T47D (cell line): ENCODE data around the gene HSPG2.

ENCODE experiments used
- DNase-seq, 2 experiments: peaks; one replicate each; pipeline versions ENCODE4 v3.0.0 to v3.0.0-alpha.2; 2011 to 2012; ENCODE audit warnings: low read depth in 1 of 2, low spot score in 1 of 2
- JUND ChIP-seq: IDR thresholded peaks from 2 replicates; pipeline ENCODE4 v1.6.1; 2012; ENCODE audit warnings: low read depth
- in situ Hi-C: cut with HindIII; loops from 2 replicates; pipeline ENCODE4 v1.10.0; 2016; ENCODE audit warnings: low sequenced_read_pairs, low pct_unique_long_range_greater_than_20kb

Gene HSPG2

DNA sequence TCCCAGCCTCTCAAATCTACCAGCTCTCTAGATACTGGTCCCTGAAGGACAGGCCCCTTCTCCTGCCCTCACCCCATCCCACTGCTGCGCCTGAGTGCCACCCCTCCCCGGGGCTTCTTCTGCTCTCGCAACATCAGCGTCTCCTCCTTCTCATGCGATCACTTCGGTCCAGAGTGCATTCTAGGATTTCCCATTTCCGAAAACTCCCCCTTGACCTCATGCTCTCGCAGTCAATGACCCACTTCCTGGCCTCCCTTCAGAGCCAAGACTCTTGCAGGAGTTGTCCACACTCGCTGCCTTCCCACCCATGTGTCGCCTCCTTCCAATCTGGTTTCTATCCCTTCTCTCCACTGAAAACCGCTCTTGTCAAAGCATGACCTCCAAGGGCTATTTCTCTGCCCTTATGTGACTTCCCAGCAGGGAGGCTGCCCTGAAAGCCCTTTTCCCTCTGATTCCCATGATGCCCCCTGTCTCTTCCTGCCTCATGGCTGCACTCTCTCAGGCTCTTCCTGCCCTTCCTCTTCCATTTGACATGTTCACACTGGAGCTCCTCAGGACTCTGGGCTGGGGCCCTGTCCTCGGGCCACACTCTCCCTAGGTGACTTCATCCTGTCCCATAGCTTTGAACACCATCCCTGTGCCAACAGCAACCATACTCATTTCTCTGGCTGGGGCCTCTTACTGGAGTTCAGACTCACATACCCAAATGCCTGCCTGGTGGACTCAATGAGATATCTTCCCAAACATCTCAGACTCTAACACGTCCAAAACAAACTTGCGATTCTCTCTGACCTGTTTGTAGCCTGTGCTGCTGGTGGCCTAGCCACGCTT is 79.1 kb downstream of the HSPG2 start:
- DNase-seq, result no peak
- in situ Hi-C loops, result no loop called here
- TF ChIP-seq JUND, result no peak

DNA sequence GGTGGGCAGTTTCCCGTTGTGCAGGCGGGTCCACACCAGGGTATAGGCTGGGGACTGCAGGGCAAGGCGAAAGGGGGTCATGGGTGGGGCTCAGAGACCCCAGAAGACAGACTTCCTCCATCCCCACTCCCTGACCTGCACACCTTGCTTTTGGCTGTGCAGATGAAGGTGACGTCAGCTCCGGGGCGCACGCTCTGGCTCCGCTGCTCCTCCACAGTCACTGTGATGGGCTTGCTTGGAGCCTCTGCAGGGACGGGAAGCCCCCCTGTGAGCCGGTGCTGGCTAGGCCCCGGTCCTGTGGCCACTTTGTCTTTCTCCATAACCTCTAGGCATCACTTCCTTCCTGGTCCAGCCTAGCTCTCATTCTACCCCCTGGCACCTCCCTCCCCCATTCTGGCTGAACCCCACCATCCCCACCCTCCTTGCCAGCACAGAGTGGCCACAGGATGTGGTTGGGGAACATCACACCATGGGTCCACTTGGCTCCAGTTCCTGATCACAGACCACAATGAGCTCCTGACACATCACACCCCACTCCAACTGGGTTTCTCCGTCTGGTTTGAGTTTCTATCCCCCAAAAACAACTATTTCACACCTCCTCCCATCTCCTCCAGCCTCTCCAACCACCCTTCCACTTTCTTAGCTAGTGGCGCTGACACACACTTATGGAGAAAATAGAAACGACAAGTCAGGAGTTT is 79.8 kb downstream of the HSPG2 start:
- DNase-seq, result no peak
- no peak for TF ChIP-seq JUND
- in situ Hi-C loops, result no loop called here

DNA sequence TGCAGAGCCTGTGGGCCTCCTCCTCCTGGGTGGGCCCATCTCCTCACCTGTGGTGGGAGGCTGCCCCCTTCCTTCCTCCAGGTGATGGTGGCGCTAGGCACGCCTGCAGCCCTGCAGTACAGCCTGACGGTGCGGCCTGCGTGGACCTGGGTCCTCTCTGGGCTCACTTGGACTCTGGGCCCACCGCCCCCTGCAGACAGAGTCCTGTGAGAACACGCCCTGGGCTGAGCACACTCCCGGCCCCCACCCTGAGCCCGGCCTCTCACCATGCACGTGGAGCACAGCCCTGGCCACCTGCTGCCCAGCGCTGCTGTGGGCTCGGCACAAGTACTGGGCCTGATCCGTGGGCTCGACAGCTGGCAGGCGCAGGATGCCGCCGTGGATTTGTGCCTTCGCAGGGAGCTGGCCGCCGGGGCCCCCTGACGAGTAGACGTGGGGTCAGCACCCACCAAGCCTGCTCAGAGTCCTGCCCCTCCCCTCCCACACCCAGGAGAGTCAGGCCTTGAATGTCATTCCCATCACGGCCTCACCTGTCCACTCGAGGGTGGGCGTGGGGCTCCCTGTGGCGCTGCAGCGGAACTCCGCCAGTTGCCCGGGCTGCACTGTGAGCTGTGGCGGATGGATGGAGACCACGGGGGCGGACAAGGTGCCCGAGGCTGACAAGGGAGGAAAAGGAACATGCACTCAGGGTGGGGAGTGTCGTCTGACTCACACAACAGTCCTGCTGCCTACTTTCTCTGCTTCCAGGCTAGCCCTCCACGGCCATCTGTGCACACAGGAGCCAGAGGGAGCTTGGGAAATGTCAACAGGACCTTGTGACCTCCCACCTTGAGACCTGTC is 81.6 kb downstream of the HSPG2 start:
- no peak for TF ChIP-seq JUND
- in situ Hi-C loops, result no loop called here
- DNase-seq, result no peak

- in situ Hi-C loops, result no loop called here
- DNase-seq, result no peak
- TF ChIP-seq JUND, result no peak
Measured at GRCh38 chr1:21854751-21855131, 82.4 kb downstream of the HSPG2 start.

DNA sequence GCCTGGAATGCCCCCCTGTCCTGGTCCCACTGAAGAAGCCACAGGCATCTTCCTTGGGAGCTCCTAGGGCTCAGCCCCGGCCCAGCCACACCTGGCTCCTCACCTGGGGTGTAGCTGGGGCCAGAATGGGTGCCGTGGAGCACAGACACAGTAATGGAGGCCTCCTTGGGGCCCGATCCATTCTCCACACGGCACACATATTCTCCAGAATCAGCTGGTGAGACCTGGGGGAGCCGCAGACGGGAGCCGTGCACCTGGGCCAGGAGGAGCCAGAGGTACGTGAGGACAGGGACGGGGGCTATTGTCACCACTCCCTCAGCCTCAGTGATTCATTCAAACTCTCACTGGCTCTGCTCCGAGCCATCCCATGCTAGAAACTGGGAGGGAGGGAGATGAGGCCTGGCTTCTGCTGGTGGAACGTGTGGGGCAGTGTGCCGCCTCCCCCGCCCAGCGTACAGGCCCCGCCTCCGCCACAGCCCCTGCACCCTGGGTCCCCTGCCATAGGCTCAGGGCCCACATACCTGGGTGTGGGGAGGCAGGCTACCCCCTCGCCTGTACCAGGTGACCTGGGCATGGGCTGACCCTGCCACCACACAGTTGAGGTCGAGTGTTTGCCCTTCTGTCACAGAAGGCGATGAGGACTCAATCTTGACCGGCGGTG is 82.9 kb downstream of the HSPG2 start:
- no peak for DNase-seq
- in situ Hi-C loops, result no loop called here
- TF ChIP-seq JUND, result no peak

DNA sequence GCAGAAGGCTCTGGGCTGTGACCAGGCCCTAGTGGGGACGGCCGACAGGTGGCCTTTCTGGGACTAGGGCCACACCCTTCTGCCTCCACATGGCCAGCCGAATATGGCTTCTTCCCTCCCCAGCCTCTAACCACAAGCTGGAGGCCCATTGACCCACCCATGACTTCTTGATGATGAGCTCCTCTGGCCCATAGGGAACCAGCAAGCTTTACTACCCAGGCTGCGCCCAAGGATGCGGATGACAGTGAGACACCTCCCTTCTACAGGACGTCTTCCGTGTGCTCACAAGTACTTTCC is 84.0 kb downstream of the HSPG2 start:
- no peak for TF ChIP-seq JUND
- in situ Hi-C loops, result no loop called here
- DNase-seq, result no peak

DNA sequence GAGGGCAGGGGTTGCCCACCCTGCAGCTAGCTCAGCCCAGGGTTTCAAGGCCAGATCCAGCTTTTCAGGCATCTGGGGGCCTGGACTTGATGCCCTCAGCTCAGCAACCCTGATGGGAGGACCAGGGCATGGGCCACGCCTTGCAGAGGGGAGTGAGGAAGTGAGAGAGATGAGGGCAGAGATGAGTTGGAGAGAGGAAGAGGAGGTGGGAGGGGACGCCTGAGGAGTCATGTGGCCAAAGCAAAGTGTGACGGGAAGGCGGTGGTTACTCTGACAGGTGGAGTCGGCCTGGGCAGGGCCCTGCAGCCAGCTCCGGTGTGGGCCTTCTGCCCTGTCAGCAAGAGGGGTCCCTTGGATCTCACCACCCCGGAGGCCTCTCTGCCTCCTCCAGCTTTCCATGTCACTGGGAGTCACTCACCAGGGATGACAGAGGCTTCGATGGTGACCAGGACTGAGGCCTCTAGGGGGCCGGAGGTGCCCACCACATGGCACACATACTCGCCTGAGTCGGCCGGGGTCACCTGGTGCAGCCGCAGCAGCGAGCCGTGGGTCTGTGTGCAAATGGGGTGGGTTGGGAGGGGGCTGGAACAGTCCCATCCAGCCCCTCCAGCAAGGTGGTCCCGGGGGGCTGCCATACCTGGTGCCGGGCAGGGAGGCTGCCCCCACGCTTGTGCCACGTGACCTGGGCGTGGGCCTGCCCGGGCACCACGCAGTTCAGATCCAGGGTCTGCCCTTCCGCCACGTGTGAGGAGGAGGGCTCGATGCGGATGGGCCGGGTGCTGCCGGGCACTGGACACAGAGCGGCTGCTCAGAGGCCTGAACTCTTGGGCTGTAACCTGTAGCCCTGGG is 84.6 kb downstream of the HSPG2 start:
- no peak for DNase-seq
- no peak for TF ChIP-seq JUND
- in situ Hi-C loops, result no loop called here

GRCh38 chr1:21851430-21852250 is 85.5 kb downstream of the HSPG2 start:
- in situ Hi-C loops, result no loop called here
- TF ChIP-seq JUND, result no peak
- no peak for DNase-seq

DNA sequence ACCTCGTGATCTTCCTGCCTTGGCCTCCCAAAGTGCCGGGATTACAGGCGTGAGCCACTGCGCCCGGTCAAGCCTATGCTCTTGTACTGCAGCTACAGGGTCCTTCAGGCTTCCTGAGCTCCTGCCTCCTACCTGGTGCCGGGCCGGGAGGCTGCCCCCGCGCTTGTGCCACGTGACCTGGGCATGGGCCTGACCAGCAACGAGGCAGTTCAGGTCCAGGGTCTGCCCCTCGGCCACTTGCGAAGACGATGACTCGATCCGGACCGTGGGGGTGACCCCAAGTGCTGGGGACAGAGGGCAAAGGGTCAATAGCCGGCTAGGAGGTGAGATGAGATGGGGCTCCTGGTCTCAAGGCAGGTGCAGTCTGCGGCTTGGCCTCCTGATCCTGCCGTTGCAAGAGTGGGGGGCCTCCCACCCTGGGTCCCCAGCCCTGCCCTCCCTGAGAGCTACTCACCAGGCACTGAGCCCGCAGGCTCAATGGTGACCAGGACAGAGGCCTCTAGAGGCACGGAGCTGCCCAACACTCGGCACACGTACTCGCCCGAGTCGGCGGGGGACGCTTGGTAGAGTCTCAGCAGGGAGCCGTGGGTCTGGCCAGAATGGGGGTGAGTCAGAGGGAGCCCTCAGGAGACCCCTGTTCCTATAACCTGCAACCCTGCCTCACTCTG is 87.1 kb downstream of the HSPG2 start:
- in situ Hi-C loops, result no loop called here
- no peak for TF ChIP-seq JUND
- DNase-seq, result no peak

- in situ Hi-C loops, result no loop called here
- TF ChIP-seq JUND, result no peak
- DNase-seq, result no peak
Measured at GRCh38 chr1:21848524-21849174, 88.5 kb downstream of the HSPG2 start.
